ENCODE measurements around the gene FAM204A. TPM values are rescaled to one million over a fixed set of nuclear protein-coding genes. Genes with fewer than 3 reads are reported as not detected.

The FAM204A gene
- total and polyA plus RNA-seq, 2 experiments from 2014 or later = 50.8 to 56.6 TPM

DNA sequence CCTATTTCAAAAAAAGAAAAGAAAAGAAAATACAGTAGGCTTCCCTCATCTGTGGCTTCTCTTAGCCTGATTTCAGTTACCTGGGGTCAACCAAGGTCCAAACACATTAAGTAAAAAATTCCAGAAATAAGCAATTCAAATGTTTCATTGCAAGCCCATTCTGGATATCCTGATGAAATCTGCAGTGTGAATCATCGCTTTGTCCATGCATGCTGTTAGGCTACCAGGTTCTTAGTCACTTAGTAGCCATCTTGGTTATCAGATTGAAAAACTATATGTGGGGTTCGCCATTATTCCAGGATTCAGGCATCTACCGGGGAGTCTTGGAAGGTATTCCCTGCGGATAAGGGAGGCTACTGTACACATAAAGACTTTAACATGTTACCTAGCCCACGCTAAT lies 991 bp upstream of the FAM204A start:
- Histone ChIP-seq H3K9me3 (ENCODE audit: low read depth) (no peaks in the 10 kb centered on the region), H3K4me2 (no peak overlapping the region), H3K4me1 (ENCODE audit: insufficient read depth) (peaks cover 7% of the 10 kb centered on the region), H3K27me3 (no peaks in the 10 kb centered on the region), H3K4me3 (no peak overlapping the region), H3K9me2 (replicated peaks; ENCODE audit: insufficient read depth) (no peaks in the 10 kb centered on the region), H3K36me3 (replicated peaks; ENCODE audit: insufficient read depth, low read depth) (no peaks in the 10 kb centered on the region), H3K79me2 (peaks cover 34% of the 10 kb centered on the region), H3K27ac (no peak overlapping the region), H2AFZ (no peak overlapping the region), H4K20me1 (ENCODE audit: insufficient read depth, poor library complexity, severe bottlenecking) (no peaks in the 10 kb centered on the region)
- 96% methylated on average over 5 of the region's 5 CpGs for WGBS (ENCODE audit: low lambda C conversion rate, missing lambda C conversion rate)
- TF ChIP-seq EZH2 (IDR thresholded peaks at IDR 0.05; ENCODE audit: borderline replicate concordance) (no peak), EZH2phosphoT487 (IDR thresholded peaks at IDR 0.05; ENCODE audit: low read depth, severe bottlenecking, unreplicated experiment) (no peak)
- TF ChIP-seq, protein P1, sequence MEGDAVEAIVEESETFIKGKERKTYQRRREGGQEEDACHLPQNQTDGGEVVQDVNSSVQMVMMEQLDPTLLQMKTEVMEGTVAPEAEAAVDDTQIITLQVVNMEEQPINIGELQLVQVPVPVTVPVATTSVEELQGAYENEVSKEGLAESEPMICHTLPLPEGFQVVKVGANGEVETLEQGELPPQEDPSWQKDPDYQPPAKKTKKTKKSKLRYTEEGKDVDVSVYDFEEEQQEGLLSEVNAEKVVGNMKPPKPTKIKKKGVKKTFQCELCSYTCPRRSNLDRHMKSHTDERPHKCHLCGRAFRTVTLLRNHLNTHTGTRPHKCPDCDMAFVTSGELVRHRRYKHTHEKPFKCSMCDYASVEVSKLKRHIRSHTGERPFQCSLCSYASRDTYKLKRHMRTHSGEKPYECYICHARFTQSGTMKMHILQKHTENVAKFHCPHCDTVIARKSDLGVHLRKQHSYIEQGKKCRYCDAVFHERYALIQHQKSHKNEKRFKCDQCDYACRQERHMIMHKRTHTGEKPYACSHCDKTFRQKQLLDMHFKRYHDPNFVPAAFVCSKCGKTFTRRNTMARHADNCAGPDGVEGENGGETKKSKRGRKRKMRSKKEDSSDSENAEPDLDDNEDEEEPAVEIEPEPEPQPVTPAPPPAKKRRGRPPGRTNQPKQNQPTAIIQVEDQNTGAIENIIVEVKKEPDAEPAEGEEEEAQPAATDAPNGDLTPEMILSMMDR (IDR thresholded peaks at IDR 0.05; ENCODE audit: poor library complexity) = no peak
- no peak for DNase-seq (ENCODE audit: low spot score)

DNA sequence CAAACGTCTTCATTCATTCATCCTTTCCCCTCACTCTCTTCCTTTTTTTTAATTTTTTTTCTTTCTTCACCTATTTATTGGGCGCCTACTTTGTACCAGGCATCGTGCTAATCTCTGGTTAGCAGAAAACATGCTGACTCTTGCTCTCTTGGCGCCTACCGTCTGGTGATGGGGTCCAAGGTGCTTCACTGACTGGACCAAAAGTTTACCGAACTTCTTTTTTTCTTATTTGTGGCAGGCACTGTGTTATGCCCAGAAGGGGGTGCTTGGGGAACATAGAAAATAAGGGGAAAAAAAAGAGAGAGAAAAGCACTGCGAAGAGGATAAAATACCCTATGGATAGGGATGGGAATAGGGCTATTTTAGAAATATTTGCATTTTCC lies 505 bp upstream of the FAM204A start:
- Histone ChIP-seq H3K27ac (peak overlapping the region; percentile 14), H3K36me3 (replicated peaks; ENCODE audit: insufficient read depth, low read depth) (no peaks in the 10 kb centered on the region), H2AFZ (peak overlapping the region; percentile 91), H3K79me2 (peaks cover 36% of the 10 kb centered on the region), H3K9me2 (replicated peaks; ENCODE audit: insufficient read depth) (no peaks in the 10 kb centered on the region), H3K9me3 (ENCODE audit: low read depth) (no peaks in the 10 kb centered on the region), H3K4me3 (peak overlapping the region; percentile 16), H3K4me2 (peak overlapping the region; percentile 75), H3K4me1 (ENCODE audit: insufficient read depth) (peaks cover 7% of the 10 kb centered on the region), H4K20me1 (ENCODE audit: insufficient read depth, poor library complexity, severe bottlenecking) (no peaks in the 10 kb centered on the region), H3K27me3 (no peaks in the 10 kb centered on the region)
- TF ChIP-seq EZH2phosphoT487 (IDR thresholded peaks at IDR 0.05; ENCODE audit: low read depth, severe bottlenecking, unreplicated experiment) = no peak
- TF ChIP-seq, protein P1 (IDR thresholded peaks at IDR 0.05; ENCODE audit: poor library complexity) = peak; percentile 11
- DNase-seq (ENCODE audit: low spot score) = no peak
- 49% methylated on average over 7 of the region's 7 CpGs for WGBS (ENCODE audit: low lambda C conversion rate, missing lambda C conversion rate)

DNA sequence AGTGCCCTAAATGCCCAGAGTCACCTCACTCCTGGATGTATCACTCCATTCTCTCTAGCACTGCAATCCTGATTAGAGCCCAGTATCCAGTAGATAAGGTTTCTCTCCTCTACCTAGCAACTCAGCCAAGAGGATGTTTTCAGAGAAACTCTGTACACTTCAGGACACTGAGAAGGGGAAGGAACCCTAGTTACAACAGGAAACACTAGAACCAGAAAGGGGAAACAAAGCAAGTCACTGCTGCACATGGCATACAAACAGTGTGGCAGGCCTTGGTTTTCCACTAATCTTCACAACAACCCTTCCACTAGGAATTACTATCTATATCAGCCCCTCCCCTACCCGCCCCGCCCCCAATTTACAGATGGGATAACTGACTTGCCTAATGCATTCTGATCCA lies 1.6 kb downstream of the FAM204A start:
- Histone ChIP-seq H3K27ac (no peak overlapping the region), H3K4me3 (no peak overlapping the region)
- DNase-seq (ENCODE audit: low spot score) = no peak

More for the DNA sequence above, 1.6 kb downstream of the FAM204A start:
- Histone ChIP-seq H2AFZ (no peak overlapping the region), H4K20me1 (ENCODE audit: insufficient read depth, poor library complexity, severe bottlenecking) (no peaks in the 10 kb centered on the region), H3K4me2 (peak overlapping the region; percentile 77), H3K79me2 (peaks cover 41% of the 10 kb centered on the region), H3K4me1 (ENCODE audit: insufficient read depth) (peaks cover 7% of the 10 kb centered on the region), H3K27me3 (no peaks in the 10 kb centered on the region), H3K36me3 (replicated peaks; ENCODE audit: insufficient read depth, low read depth) (no peaks in the 10 kb centered on the region), H3K9me3 (ENCODE audit: low read depth) (no peaks in the 10 kb centered on the region), H3K9me2 (replicated peaks; ENCODE audit: insufficient read depth) (no peaks in the 10 kb centered on the region)
- no peak for TF ChIP-seq EZH2 (IDR thresholded peaks at IDR 0.05; ENCODE audit: borderline replicate concordance)
- no peak for TF ChIP-seq EZH2phosphoT487 (IDR thresholded peaks at IDR 0.05; ENCODE audit: low read depth, severe bottlenecking, unreplicated experiment)
- TF ChIP-seq, protein P1 (IDR thresholded peaks at IDR 0.05; ENCODE audit: poor library complexity) = no peak
- 100% methylated on average over 2 of the region's 2 CpGs for WGBS (ENCODE audit: low lambda C conversion rate, missing lambda C conversion rate)

Data from hepatocyte (in vitro differentiated cells).